Astrocyte (in vitro differentiated cells and primary cell): ENCODE data around the gene ZNF492. TPM values are rescaled to one million over a fixed set of nuclear protein-coding genes. Genes with fewer than 3 reads are reported as not detected.

Experiments
- DNase-seq: peaks from one replicate; pipeline ENCODE4 v3.0.0-alpha.2; 2010; ENCODE audit warnings: low read depth
- FAIRE-seq: peaks from 2 replicates; lab custom pipeline; 2011; peaks lifted over from hg19 to GRCh38; lab: Jason Lieb, UNC
- H2AFZ ChIP-seq: 2 replicates; pipeline ENCODE4 v1.6.0; 2012; ENCODE audit warnings: low read depth, low read length, inconsistent platforms
- H3K27ac ChIP-seq: 2 replicates; pipeline ENCODE4 v1.5.1; 2011; ENCODE audit warnings: low read depth, low read length, inconsistent platforms
- H3K27me3 ChIP-seq: 2 replicates; pipeline ENCODE4 v1.6.0; 2011; ENCODE audit warnings: low read length, inconsistent platforms; ENCODE audit not compliant: insufficient read depth
- H3K36me3 ChIP-seq: 2 replicates; pipeline ENCODE4 v1.5.1; 2011; ENCODE audit warnings: low read length, inconsistent platforms; ENCODE audit not compliant: insufficient read depth
- H3K4me1 ChIP-seq: 2 replicates; pipeline ENCODE4 v1.5.1; 2011; ENCODE audit warnings: low read length, inconsistent platforms; ENCODE audit not compliant: insufficient read depth
- H3K4me2 ChIP-seq: 2 replicates; pipeline ENCODE4 v1.6.0; 2012; ENCODE audit warnings: low read length, inconsistent platforms
- H3K4me3 ChIP-seq: 2 replicates; pipeline ENCODE4 v1.5.1; 2011; ENCODE audit warnings: low read depth, mild to moderate bottlenecking, low read length, inconsistent platforms; ENCODE audit not compliant: insufficient read depth
- H3K79me2 ChIP-seq: 2 replicates; pipeline ENCODE4 v1.6.0; 2012; ENCODE audit warnings: mild to moderate bottlenecking, low read length, inconsistent platforms; ENCODE audit not compliant: insufficient read depth
- H3K9ac ChIP-seq: 2 replicates; pipeline ENCODE4 v1.6.0; 2012; ENCODE audit warnings: mild to moderate bottlenecking, low read length, inconsistent platforms
- H3K9me3 ChIP-seq: 2 replicates; pipeline ENCODE4 v1.5.1; 2012; ENCODE audit warnings: low read depth, mild to moderate bottlenecking, low read length, inconsistent platforms; ENCODE audit not compliant: insufficient read depth
- H4K20me1 ChIP-seq: 2 replicates; pipeline ENCODE4 v1.6.0; 2012; ENCODE audit warnings: low read length, inconsistent platforms; ENCODE audit not compliant: insufficient read depth
- H3K27ac Mint-ChIP-seq: one replicate; pipeline ENCODE4 v1.8.0; 2021; ENCODE audit warnings: mild to moderate bottlenecking, mixed read lengths; ENCODE audit not compliant: unreplicated experiment
- H3K27me3 Mint-ChIP-seq: one replicate; pipeline ENCODE4 v1.8.0; 2021; ENCODE audit warnings: low read depth, mixed read lengths; ENCODE audit not compliant: unreplicated experiment
- H3K36me3 Mint-ChIP-seq: one replicate; pipeline ENCODE4 v1.8.0; 2021; ENCODE audit warnings: low read depth, mixed read lengths; ENCODE audit not compliant: unreplicated experiment
- H3K4me1 Mint-ChIP-seq: one replicate; pipeline ENCODE4 v1.8.0; 2021; ENCODE audit warnings: low read depth, mixed read lengths; ENCODE audit not compliant: unreplicated experiment
- H3K4me3 Mint-ChIP-seq: one replicate; pipeline ENCODE4 v1.8.0; 2021; ENCODE audit warnings: mild to moderate bottlenecking, moderate library complexity, mixed read lengths; ENCODE audit not compliant: unreplicated experiment
- H3K9me3 Mint-ChIP-seq: one replicate; pipeline ENCODE4 v1.8.0; 2021; ENCODE audit warnings: mild to moderate bottlenecking, mixed read lengths; ENCODE audit not compliant: unreplicated experiment
- CTCF ChIP-seq: IDR thresholded peaks from 2 replicates; pipeline ENCODE4 v1.5.1; 2011; ENCODE audit warnings: low read depth, mild to moderate bottlenecking, inconsistent platforms, low read length, moderate library complexity; ENCODE audit not compliant: insufficient read depth
- EZH2 ChIP-seq: IDR thresholded peaks from 2 replicates; pipeline ENCODE4 v1.6.1; 2012; ENCODE audit warnings: mild to moderate bottlenecking, low read length, inconsistent platforms; ENCODE audit not compliant: insufficient read depth
- total RNA-seq: library from RNA; stranded (reverse); gene quantifications from 2 replicates; pipeline ENCODE4 v1.2.1, GENCODE V29; 2021

The ZNF492 gene
- total RNA-seq, 1 donor from 2014 or later = not detected

GRCh38 chr19:22602631-22603272, 31.4 kb upstream of the ZNF492 start:
- no peaks in the 10 kb centered on the region for H3K27me3 ChIP-seq
- H3K4me3 ChIP-seq = no peak overlapping the region
- Mint-ChIP-seq H3K27ac (no peak overlapping the region), H3K4me1 (no peaks in the 10 kb centered on the region), H3K36me3 (peaks cover 2% of the 10 kb centered on the region), H3K4me3 (no peak overlapping the region), H3K27me3 (no peaks in the 10 kb centered on the region), H3K9me3 (peaks cover 39% of the 10 kb centered on the region)
- no peak overlapping the region for H2AFZ ChIP-seq
- no peak for DNase-seq
- H3K4me2 ChIP-seq = no peak overlapping the region
- no peak for FAIRE-seq
- H3K4me1 ChIP-seq = no peaks in the 10 kb centered on the region
- no peaks in the 10 kb centered on the region for H4K20me1 ChIP-seq
- no peak overlapping the region for H3K27ac ChIP-seq
- no peak for TF ChIP-seq CTCF
- no peaks in the 10 kb centered on the region for H3K79me2 ChIP-seq
- no peaks in the 10 kb centered on the region for H3K36me3 ChIP-seq
- H3K9me3 ChIP-seq = peaks cover 15% of the 10 kb centered on the region
- no peak overlapping the region for H3K9ac ChIP-seq

GRCh38 chr19:22603518-22604440, 30.3 kb upstream of the ZNF492 start:
- no peaks in the 10 kb centered on the region for H3K36me3 ChIP-seq
- H3K27ac ChIP-seq = no peak overlapping the region
- no peak overlapping the region for H2AFZ ChIP-seq
- Mint-ChIP-seq H3K27ac (no peak overlapping the region), H3K27me3 (no peaks in the 10 kb centered on the region), H3K4me1 (no peaks in the 10 kb centered on the region), H3K9me3 (peaks cover 36% of the 10 kb centered on the region), H3K4me3 (no peak overlapping the region), H3K36me3 (peaks cover 2% of the 10 kb centered on the region)
- H3K27me3 ChIP-seq = no peaks in the 10 kb centered on the region
- H4K20me1 ChIP-seq = no peaks in the 10 kb centered on the region
- H3K4me3 ChIP-seq = no peak overlapping the region
- no peaks in the 10 kb centered on the region for H3K79me2 ChIP-seq
- H3K9me3 ChIP-seq = peaks cover 16% of the 10 kb centered on the region
- no peaks in the 10 kb centered on the region for H3K4me1 ChIP-seq
- no peak for DNase-seq
- TF ChIP-seq EZH2 = no peak
- TF ChIP-seq CTCF = no peak
- no peak for FAIRE-seq
- H3K4me2 ChIP-seq = no peak overlapping the region
- H3K9ac ChIP-seq = no peak overlapping the region
